ENCODE data around the gene NTSR2. TPM values are rescaled to one million over a fixed set of nuclear protein-coding genes. Genes with fewer than 3 reads are reported as not detected.

NTSR2 gene
- total RNA-seq, 4 donors from 2014 or later: not detected

DNA sequence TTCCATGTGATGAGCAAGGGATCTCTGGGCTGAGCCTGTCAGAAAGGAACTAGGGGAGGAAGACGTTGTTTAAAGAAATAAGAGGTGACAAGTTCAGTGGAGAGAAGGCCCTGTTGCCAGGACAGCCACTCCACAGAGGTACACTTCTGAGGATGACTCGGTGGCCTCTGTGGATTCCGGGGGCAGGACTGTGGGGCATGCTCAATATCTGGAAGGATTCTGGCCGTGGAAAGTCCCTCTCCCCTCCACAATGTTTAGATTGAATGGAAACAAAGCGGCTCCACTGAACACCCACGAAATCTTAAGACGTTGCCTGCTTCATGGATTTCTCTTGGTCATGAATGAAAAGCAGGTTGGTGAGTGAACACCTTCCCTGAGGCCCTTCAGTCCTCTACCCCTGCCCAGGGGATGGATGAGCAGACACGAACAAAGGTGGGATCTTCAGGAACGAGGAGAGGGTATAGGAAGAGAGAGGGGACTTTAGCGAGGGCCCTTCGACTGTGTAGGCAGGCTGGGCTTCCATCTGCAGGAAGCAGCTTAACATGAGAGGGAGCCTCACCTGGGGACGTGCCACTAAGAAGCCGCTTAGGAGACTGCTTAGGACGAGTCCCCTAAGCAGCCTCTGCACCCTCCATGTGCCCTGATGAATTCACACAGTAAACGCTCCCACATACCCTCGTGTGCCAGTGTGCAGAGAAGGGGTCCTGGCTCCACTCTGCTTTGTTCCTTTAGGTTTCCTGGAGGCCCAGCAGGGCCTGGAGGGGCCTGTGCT, 1.9 kb downstream of the NTSR2 start:
- TF ChIP-seq, protein P1, sequence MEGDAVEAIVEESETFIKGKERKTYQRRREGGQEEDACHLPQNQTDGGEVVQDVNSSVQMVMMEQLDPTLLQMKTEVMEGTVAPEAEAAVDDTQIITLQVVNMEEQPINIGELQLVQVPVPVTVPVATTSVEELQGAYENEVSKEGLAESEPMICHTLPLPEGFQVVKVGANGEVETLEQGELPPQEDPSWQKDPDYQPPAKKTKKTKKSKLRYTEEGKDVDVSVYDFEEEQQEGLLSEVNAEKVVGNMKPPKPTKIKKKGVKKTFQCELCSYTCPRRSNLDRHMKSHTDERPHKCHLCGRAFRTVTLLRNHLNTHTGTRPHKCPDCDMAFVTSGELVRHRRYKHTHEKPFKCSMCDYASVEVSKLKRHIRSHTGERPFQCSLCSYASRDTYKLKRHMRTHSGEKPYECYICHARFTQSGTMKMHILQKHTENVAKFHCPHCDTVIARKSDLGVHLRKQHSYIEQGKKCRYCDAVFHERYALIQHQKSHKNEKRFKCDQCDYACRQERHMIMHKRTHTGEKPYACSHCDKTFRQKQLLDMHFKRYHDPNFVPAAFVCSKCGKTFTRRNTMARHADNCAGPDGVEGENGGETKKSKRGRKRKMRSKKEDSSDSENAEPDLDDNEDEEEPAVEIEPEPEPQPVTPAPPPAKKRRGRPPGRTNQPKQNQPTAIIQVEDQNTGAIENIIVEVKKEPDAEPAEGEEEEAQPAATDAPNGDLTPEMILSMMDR (IDR thresholded peaks at IDR 0.05): no peak
- TF ChIP-seq POLR2A (IDR thresholded peaks at IDR 0.05): no peak
- 69 to 72% methylated on average over 16 of the region's 16 CpGs for WGBS, 2 donors
- no peaks in the 10 kb centered on the region for H3K9me3 ChIP-seq

DNA sequence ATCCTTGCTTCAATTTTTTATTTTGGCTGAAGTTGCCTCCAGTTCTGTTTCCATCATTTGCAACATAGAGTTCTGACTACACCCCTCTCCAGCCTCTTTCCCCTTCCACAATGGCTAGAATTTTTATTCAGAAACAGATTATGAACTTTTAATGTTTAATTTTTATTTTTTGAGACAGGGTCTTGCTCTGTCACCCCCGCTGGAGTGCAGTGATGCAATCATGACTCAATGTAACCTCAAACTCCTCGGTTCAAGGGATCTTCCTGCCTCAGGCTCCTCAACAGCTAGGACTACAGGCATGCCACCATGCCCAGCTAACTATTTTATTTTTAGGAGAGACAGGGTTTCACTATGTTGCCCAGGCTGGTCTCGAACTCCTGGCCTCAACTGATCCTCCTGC, 2.8 kb downstream of the NTSR2 start:
- Histone ChIP-seq H3K4me3 (replicated peaks in 1 of 3) (no peak overlapping the region), H3K9me3 (no peaks in the 10 kb centered on the region), H3K4me1 (peaks cover 0 to 10% of the 10 kb centered on the region in 2 donors), H3K36me3 (no peaks in the 10 kb centered on the region), H3K27me3 (no peaks in the 10 kb centered on the region), H3K27ac (no peak overlapping the region)
- 78 to 79% methylated on average over 3 of the region's 3 CpGs for WGBS, 2 donors
- intact Hi-C loops (cut with DNase I): no loop called here
- TF ChIP-seq, protein P1 (IDR thresholded peaks at IDR 0.05): no peak
- no peak for TF ChIP-seq POLR2A (IDR thresholded peaks at IDR 0.05)
- no peak for DNase-seq

More for the DNA sequence above, 1.9 kb downstream of the NTSR2 start:
- intact Hi-C loops (cut with DNase I): no loop called here
- DNase-seq: no peak
- no peaks in the 10 kb centered on the region for H3K36me3 ChIP-seq
- H3K4me3 ChIP-seq (replicated peaks in 1 of 3): no peak overlapping the region
- H3K27me3 ChIP-seq: no peaks in the 10 kb centered on the region
- peaks cover 0 to 10% of the 10 kb centered on the region in 2 donors for H3K4me1 ChIP-seq
- no peak overlapping the region for H3K27ac ChIP-seq

DNA sequence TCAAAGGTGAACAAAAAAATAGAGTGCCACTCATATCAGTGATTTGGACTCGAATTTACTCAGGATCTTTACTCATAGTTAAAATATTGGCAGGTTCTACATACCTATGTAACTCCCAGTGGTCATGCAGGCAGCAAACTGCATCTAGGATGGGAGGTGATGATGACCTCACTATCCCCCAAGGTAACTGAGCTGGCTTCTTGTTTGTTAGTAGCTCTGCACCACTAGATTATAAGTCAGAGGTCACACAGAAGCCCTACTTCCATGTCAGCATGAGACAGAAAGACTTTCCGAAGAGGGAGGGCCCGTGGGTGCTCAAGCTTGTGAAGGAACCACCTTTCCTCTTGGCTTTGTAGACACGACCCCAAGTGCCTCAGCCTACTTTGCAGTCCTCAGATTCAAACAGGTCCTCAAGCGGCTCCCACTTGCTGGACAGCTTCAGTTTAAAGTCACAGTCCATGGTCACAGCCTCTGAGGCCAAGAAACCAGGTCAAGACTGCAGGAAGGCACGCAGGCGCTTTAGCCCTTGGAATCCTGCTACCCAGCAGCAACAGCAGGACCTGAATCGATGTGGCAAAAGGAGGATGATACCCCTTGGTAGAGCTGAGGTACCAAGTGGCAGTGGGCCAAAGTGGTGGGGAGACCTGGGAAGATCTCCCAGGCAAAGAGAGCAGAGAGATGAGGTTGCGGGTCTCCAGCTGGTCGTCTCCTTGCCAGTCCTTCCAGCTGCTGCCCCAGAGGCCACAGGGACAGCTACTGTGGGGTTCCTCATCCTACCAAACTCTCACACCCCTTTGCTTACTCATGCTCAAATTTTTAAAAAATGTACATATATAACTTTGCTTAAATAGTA, 4.3 kb downstream of the NTSR2 start:
- H3K4me1 ChIP-seq: peaks cover 0 to 10% of the 10 kb centered on the region in 2 donors
- no peaks in the 10 kb centered on the region for H3K27me3 ChIP-seq
- no peak overlapping the region for H3K27ac ChIP-seq
- no peaks in the 10 kb centered on the region for H3K36me3 ChIP-seq
- no peak overlapping the region for H3K4me3 ChIP-seq (replicated peaks in 1 of 3)
- H3K9me3 ChIP-seq: no peaks in the 10 kb centered on the region
- intact Hi-C loops (cut with DNase I): no loop called here
- WGBS, 2 donors: 73 to 81% methylated on average over 10 of the region's 10 CpGs
- no peak for DNase-seq
- TF ChIP-seq, protein P1 (IDR thresholded peaks at IDR 0.05): no peak
- no peak for TF ChIP-seq POLR2A (IDR thresholded peaks at IDR 0.05)

DNA sequence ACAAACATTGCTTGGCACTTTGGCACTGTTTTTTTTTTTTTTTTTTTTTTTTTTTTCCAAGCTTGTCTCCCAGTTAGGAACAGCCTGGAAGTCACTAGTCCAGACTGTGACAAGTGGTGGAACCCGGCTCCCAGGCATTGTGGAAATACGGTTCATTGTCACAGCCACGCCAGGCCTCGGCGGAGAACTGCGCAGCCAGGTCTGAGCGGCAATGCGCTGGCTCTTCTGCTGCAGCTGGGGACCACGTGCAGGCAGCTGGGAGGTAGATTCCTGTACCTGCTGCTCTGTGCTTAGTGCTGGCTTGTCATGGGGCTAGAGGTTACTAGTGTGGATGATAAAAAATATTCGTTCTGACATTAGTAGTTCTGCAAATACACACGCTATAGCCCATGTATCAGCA, 5.0 kb downstream of the NTSR2 start:
- H3K27me3 ChIP-seq: no peaks in the 10 kb centered on the region
- 86 to 88% methylated on average over 11 of the region's 11 CpGs for WGBS, 2 donors
- no peaks in the 10 kb centered on the region for H3K9me3 ChIP-seq
- TF ChIP-seq POLR2A (IDR thresholded peaks at IDR 0.05): no peak
- TF ChIP-seq, protein P1 (IDR thresholded peaks at IDR 0.05): no peak
- DNase-seq: no peak
- intact Hi-C loops (cut with DNase I): no loop called here
- no peaks in the 10 kb centered on the region for H3K36me3 ChIP-seq
- no peak overlapping the region for H3K4me3 ChIP-seq (replicated peaks in 1 of 3)
- H3K4me1 ChIP-seq: peaks cover 0 to 6% of the 10 kb centered on the region in 2 donors
- H3K27ac ChIP-seq: no peak overlapping the region

DNA sequence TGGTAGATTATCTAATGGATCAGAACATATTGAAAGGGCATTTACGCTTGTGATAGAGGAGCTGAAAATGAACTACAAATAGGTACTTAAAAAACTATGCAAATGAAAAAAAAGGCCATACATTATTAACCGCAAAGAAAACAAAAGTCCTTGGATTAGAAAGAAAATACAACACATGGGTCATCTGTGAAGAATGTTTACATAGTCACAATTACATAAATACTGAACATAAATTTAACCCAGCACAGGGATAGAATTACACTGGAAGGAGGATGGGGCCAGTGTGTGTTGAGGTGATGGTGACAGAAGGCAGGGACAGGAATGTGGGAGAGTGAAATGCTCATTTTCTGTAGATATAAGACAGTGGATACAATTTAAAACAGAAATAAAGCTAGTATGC, 6.6 kb downstream of the NTSR2 start:
- no peaks in the 10 kb centered on the region for H3K4me1 ChIP-seq
- no peaks in the 10 kb centered on the region for H3K27me3 ChIP-seq
- no peak for DNase-seq
- H3K36me3 ChIP-seq: no peaks in the 10 kb centered on the region
- WGBS, 2 donors: 85 to 92% methylated on average over 2 of the region's 2 CpGs
- no peaks in the 10 kb centered on the region for H3K9me3 ChIP-seq
- intact Hi-C loops (cut with DNase I): no loop called here
- H3K27ac ChIP-seq: no peak overlapping the region
- TF ChIP-seq, protein P1 (IDR thresholded peaks at IDR 0.05): no peak
- no peak for TF ChIP-seq POLR2A (IDR thresholded peaks at IDR 0.05)
- no peak overlapping the region for H3K4me3 ChIP-seq (replicated peaks in 1 of 3)
